ENCODE data around the gene TMEM273. TPM values are rescaled to one million over a fixed set of nuclear protein-coding genes. Genes with fewer than 3 reads are reported as not detected.

Gene TMEM273
- total RNA-seq, 1 donor from 2014 or later = 6.8 TPM

GRCh38 chr10:49123981-49124950 is 63.9 kb downstream of the TMEM273 start:
- H3K4me3 ChIP-seq (ENCODE audit: low read length in 3 of 3) = no peak overlapping the region
- H3K27me3 ChIP-seq (ENCODE audit: control insufficient read depth in 3 of 3, insufficient read depth in 3 of 3, low read length in 3 of 3) = no peaks in the 10 kb centered on the region

GRCh38 chr10:49120911-49121310 is 67.3 kb downstream of the TMEM273 start:
- no peak overlapping the region for H3K9ac ChIP-seq (ENCODE audit: low read depth in 1 of 3, low read length in 3 of 3)
- peaks cover 0 to 5% (median 0%) of the 10 kb centered on the region in 3 donors for H3K4me1 ChIP-seq (ENCODE audit: control insufficient read depth in 3 of 3, insufficient read depth in 3 of 3, low read length in 3 of 3)
- H3K27me3 ChIP-seq (ENCODE audit: control insufficient read depth in 3 of 3, insufficient read depth in 3 of 3, low read length in 3 of 3) = no peaks in the 10 kb centered on the region
- H3K9me3 ChIP-seq (ENCODE audit: control insufficient read depth in 3 of 3, low read length in 3 of 3) = no peaks in the 10 kb centered on the region
- no peak overlapping the region for H3K27ac ChIP-seq (ENCODE audit: low read depth, low read length)
- H3K36me3 ChIP-seq (ENCODE audit: control insufficient read depth in 3 of 3, insufficient read depth in 3 of 3, low read length in 3 of 3) = no peaks in the 10 kb centered on the region
- no peak overlapping the region for H3K4me3 ChIP-seq (ENCODE audit: low read length in 3 of 3)

More at GRCh38 chr10:49123981-49124950, 63.9 kb downstream of the TMEM273 start:
- Histone ChIP-seq H3K9me3 (ENCODE audit: control insufficient read depth in 3 of 3, low read length in 3 of 3) (no peaks in the 10 kb centered on the region), H3K36me3 (ENCODE audit: control insufficient read depth in 3 of 3, insufficient read depth in 3 of 3, low read length in 3 of 3) (no peaks in the 10 kb centered on the region), H3K4me1 (ENCODE audit: control insufficient read depth in 3 of 3, insufficient read depth in 3 of 3, low read length in 3 of 3) (no peaks in the 10 kb centered on the region), H3K27ac (ENCODE audit: low read depth, low read length) (no peak overlapping the region), H3K9ac (ENCODE audit: low read depth in 1 of 3, low read length in 3 of 3) (no peak overlapping the region)

- Histone ChIP-seq H3K27ac (ENCODE audit: low read depth, low read length) (no peak overlapping the region), H3K9ac (ENCODE audit: low read depth in 1 of 3, low read length in 3 of 3) (no peak overlapping the region), H3K4me3 (ENCODE audit: low read length in 3 of 3) (no peak overlapping the region), H3K36me3 (ENCODE audit: control insufficient read depth in 3 of 3, insufficient read depth in 3 of 3, low read length in 3 of 3) (no peaks in the 10 kb centered on the region), H3K9me3 (ENCODE audit: control insufficient read depth in 3 of 3, low read length in 3 of 3) (no peaks in the 10 kb centered on the region), H3K4me1 (ENCODE audit: control insufficient read depth in 3 of 3, insufficient read depth in 3 of 3, low read length in 3 of 3) (peaks cover 0 to 8% (median 3%) of the 10 kb centered on the region in 3 donors), H3K27me3 (ENCODE audit: control insufficient read depth in 3 of 3, insufficient read depth in 3 of 3, low read length in 3 of 3) (no peaks in the 10 kb centered on the region)
Measured at GRCh38 chr10:49119746-49120145, 68.4 kb downstream of the TMEM273 start.

- H3K9me3 ChIP-seq (ENCODE audit: control insufficient read depth in 3 of 3, low read length in 3 of 3) = no peaks in the 10 kb centered on the region
- H3K9ac ChIP-seq (ENCODE audit: low read depth in 1 of 3, low read length in 3 of 3) = no peak overlapping the region
- no peaks in the 10 kb centered on the region for H3K27me3 ChIP-seq (ENCODE audit: control insufficient read depth in 3 of 3, insufficient read depth in 3 of 3, low read length in 3 of 3)
Measured at GRCh38 chr10:49118430-49119074, 69.6 kb downstream of the TMEM273 start.

GRCh38 chr10:49117376-49118070 is 70.7 kb downstream of the TMEM273 start:
- peaks cover 10 to 27% (median 11%) of the 10 kb centered on the region in 3 donors for H3K4me1 ChIP-seq (ENCODE audit: control insufficient read depth in 3 of 3, insufficient read depth in 3 of 3, low read length in 3 of 3)
- H3K27me3 ChIP-seq (ENCODE audit: control insufficient read depth in 3 of 3, insufficient read depth in 3 of 3, low read length in 3 of 3) = no peaks in the 10 kb centered on the region
- no peak overlapping the region for H3K27ac ChIP-seq (ENCODE audit: low read depth, low read length)
- H3K4me3 ChIP-seq (ENCODE audit: low read length in 3 of 3) = no peak overlapping the region
- no peaks in the 10 kb centered on the region for H3K36me3 ChIP-seq (ENCODE audit: control insufficient read depth in 3 of 3, insufficient read depth in 3 of 3, low read length in 3 of 3)
- no peaks in the 10 kb centered on the region for H3K9me3 ChIP-seq (ENCODE audit: control insufficient read depth in 3 of 3, low read length in 3 of 3)
- H3K9ac ChIP-seq (ENCODE audit: low read depth in 1 of 3, low read length in 3 of 3) = no peak overlapping the region

More at GRCh38 chr10:49118430-49119074, 69.6 kb downstream of the TMEM273 start:
- H3K4me3 ChIP-seq (ENCODE audit: low read length in 3 of 3) = no peak overlapping the region
- H3K4me1 ChIP-seq (ENCODE audit: control insufficient read depth in 3 of 3, insufficient read depth in 3 of 3, low read length in 3 of 3) = peaks cover 4 to 17% (median 5%) of the 10 kb centered on the region in 3 donors
- no peaks in the 10 kb centered on the region for H3K36me3 ChIP-seq (ENCODE audit: control insufficient read depth in 3 of 3, insufficient read depth in 3 of 3, low read length in 3 of 3)
- H3K27ac ChIP-seq (ENCODE audit: low read depth, low read length) = no peak overlapping the region

- Histone ChIP-seq H3K4me1 (ENCODE audit: control insufficient read depth in 3 of 3, insufficient read depth in 3 of 3, low read length in 3 of 3) (peaks cover 10 to 34% (median 15%) of the 10 kb centered on the region in 3 donors), H3K9ac (ENCODE audit: low read depth in 1 of 3, low read length in 3 of 3) (no peak overlapping the region), H3K27ac (ENCODE audit: low read depth, low read length) (no peak overlapping the region), H3K9me3 (ENCODE audit: control insufficient read depth in 3 of 3, low read length in 3 of 3) (no peaks in the 10 kb centered on the region), H3K27me3 (ENCODE audit: control insufficient read depth in 3 of 3, insufficient read depth in 3 of 3, low read length in 3 of 3) (no peaks in the 10 kb centered on the region), H3K36me3 (ENCODE audit: control insufficient read depth in 3 of 3, insufficient read depth in 3 of 3, low read length in 3 of 3) (no peaks in the 10 kb centered on the region), H3K4me3 (ENCODE audit: low read length in 3 of 3) (no peak overlapping the region)
Measured at GRCh38 chr10:49116509-49117375, 71.4 kb downstream of the TMEM273 start.

GRCh38 chr10:49115796-49116508 is 72.2 kb downstream of the TMEM273 start:
- Histone ChIP-seq H3K36me3 (ENCODE audit: control insufficient read depth in 3 of 3, insufficient read depth in 3 of 3, low read length in 3 of 3) (no peaks in the 10 kb centered on the region), H3K4me3 (ENCODE audit: low read length in 3 of 3) (peak overlapping the region in 1 of 3 donors; percentile 35), H3K27me3 (ENCODE audit: control insufficient read depth in 3 of 3, insufficient read depth in 3 of 3, low read length in 3 of 3) (peaks cover 0 to 5% (median 3%) of the 10 kb centered on the region in 3 donors), H3K4me1 (ENCODE audit: control insufficient read depth in 3 of 3, insufficient read depth in 3 of 3, low read length in 3 of 3) (peaks cover 16 to 42% (median 17%) of the 10 kb centered on the region in 3 donors), H3K9ac (ENCODE audit: low read depth in 1 of 3, low read length in 3 of 3) (peak overlapping the region in 1 of 3 donors; percentile 16), H3K27ac (ENCODE audit: low read depth, low read length) (peak overlapping the region; percentile 43), H3K9me3 (ENCODE audit: control insufficient read depth in 3 of 3, low read length in 3 of 3) (no peaks in the 10 kb centered on the region)

- Histone ChIP-seq H3K9me3 (ENCODE audit: control insufficient read depth in 3 of 3, low read length in 3 of 3) (no peaks in the 10 kb centered on the region), H3K27me3 (ENCODE audit: control insufficient read depth in 3 of 3, insufficient read depth in 3 of 3, low read length in 3 of 3) (peaks cover 0 to 7% (median 3%) of the 10 kb centered on the region in 3 donors)
Measured at GRCh38 chr10:49115015-49115795, 73.0 kb downstream of the TMEM273 start, which contains the start of gene VSTM4. Gene VSTM4 (minus strand): TSS chr10:49115522. CDS start chr10:49115485, 37 bp downstream.

More at GRCh38 chr10:49115015-49115795, 73.0 kb downstream of the TMEM273 start, which contains the start of gene VSTM4:
- H3K36me3 ChIP-seq (ENCODE audit: control insufficient read depth in 3 of 3, insufficient read depth in 3 of 3, low read length in 3 of 3) = no peaks in the 10 kb centered on the region
- peak within 1 kb of the TSS; percentile 77 to 80 (median 79) for H3K4me3 ChIP-seq (ENCODE audit: low read length in 3 of 3)
- H3K9ac ChIP-seq (ENCODE audit: low read depth in 1 of 3, low read length in 3 of 3) = peak within 1 kb of the TSS; percentile 71 to 83 (median 79)
- H3K4me1 ChIP-seq (ENCODE audit: control insufficient read depth in 3 of 3, insufficient read depth in 3 of 3, low read length in 3 of 3) = peaks cover 24 to 48% (median 24%) of the 10 kb centered on the region in 3 donors
- H3K27ac ChIP-seq (ENCODE audit: low read depth, low read length) = peak within 1 kb of the TSS; percentile 66
